GM18873 (cell line): Measurements from ENCODE around the gene ACVR1B.
A peak's percentile ranks its signal among the peaks of the same experiment; 100 is the strongest.

Experiments
- ATAC-seq: cut with Tn5 transposase; IDR thresholded peaks from one replicate; pipeline ENCODE4 v1.9.1; 2021; ENCODE audit warnings: mild to moderate bottlenecking, moderate library complexity, moderate number of reproducible peaks; ENCODE audit not compliant: unreplicated experiment, low FRiP score

The ACVR1B gene

GRCh38 chr12:52003016-52003550 lies 51.6 kb downstream of the ACVR1B start:
- no peak for ATAC-seq

GRCh38 chr12:52003591-52003990 lies 52.1 kb downstream of the ACVR1B start:
- ATAC-seq, result no peak

GRCh38 chr12:52004042-52004648 lies 52.6 kb downstream of the ACVR1B start:
- no peak for ATAC-seq

GRCh38 chr12:52005218-52005902 lies 53.9 kb downstream of the ACVR1B start:
- no peak for ATAC-seq

GRCh38 chr12:52005903-52006703 lies 54.6 kb downstream of the ACVR1B start:
- ATAC-seq, result peak; percentile 58

DNA sequence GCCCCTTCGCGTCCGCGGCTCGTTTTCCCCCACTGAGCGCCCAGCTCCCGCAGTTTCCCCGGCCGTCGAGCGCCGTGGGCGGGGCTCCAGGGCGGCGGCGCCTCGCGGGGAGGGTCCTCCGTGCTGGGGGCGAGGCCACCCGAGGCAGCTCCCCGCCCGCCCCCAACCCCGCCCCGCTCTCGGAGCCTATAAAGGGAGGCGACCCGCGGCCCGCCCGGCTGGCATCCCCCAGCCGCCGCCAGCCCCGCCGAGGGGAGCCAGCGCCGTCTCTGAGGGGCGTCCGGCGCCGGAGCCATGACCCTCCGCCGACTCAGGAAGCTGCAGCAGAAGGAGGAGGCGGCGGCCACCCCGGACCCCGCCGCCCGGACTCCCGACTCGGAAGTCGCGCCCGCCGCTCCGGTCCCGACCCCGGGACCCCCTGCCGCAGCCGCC lies 55.2 kb downstream of the ACVR1B start, which contains the start of gene TAMALIN:
TAMALIN (plus strand) TSS at position 221 of the 432 bp plus-strand sequence; CDS start at position 295, 74 bp downstream.
- ATAC-seq, result no peak

DNA sequence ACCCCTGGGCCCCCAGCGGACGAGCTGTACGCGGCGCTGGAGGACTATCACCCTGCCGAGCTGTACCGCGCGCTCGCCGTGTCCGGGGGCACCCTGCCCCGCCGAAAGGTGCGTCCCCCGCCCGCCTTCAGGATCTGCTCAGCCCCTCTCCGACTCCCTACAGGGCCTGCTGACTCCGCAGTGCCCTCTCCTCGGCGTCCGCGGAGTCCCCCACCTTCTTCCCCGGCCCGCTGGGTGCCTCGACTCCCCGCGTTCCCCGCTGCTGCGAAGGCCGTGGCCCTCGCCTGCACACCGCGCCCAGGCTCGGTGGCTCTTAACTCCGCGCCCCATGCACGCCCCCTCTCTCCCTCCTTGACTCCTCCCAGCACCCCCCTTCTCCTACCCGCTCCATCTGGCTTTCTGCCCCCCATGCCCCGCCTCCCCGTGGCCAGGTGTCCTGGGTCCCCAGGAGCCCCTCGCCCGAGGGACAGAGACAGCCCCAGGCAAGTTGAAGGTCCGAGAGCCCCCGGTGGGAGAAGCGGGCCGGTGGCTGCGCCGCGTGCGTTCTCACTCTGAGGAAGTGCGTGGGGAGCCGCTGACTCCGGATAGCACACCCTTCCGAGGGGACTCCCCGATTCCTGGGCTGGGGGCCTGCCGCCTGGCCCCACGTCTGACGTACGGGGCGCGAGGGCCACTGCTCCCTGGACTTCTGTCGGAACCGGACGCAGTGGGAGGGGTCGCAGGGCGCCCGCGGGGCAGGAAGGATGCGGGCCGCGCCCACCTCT lies 55.8 kb downstream of the ACVR1B start:
- ATAC-seq, result no peak

- no peak for ATAC-seq
Measured at GRCh38 chr12:52007982-52008510, 56.5 kb downstream of the ACVR1B start.

- no peak for ATAC-seq
Measured at GRCh38 chr12:52009081-52009751, 57.7 kb downstream of the ACVR1B start.

- no peak for ATAC-seq
Measured at GRCh38 chr12:52010152-52010622, 58.7 kb downstream of the ACVR1B start.

- no peak for ATAC-seq
Measured at GRCh38 chr12:52010692-52011601, 59.4 kb downstream of the ACVR1B start.

DNA sequence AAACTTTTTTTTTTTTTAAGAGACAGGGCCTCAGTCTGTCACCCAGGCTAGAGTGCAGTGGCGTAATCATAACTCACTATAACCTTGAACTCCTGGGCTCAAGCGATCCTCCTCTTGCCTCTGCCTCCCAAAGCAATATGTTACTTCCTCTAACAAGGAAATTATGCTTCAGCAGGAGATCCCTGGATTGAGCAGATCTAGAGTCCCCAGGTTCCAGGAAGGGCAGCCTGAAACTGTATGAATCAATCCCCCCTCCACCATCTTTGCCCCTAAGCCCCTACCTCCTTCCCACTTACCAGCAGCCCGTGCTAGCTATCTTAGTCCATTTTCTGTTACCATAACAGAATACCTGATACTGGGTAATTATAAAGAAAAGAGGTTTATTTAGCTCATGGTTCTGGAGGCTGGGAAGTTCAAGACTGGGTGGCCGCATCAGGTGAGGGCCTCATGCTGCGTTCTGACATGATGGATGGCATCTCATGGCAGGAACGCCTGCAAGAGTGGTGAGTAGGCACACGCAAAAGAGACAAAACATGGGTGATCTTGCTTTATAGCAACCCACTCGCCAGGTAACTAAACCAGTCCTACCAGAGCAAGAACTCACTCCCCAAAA lies 60.2 kb downstream of the ACVR1B start:
- no peak for ATAC-seq

DNA sequence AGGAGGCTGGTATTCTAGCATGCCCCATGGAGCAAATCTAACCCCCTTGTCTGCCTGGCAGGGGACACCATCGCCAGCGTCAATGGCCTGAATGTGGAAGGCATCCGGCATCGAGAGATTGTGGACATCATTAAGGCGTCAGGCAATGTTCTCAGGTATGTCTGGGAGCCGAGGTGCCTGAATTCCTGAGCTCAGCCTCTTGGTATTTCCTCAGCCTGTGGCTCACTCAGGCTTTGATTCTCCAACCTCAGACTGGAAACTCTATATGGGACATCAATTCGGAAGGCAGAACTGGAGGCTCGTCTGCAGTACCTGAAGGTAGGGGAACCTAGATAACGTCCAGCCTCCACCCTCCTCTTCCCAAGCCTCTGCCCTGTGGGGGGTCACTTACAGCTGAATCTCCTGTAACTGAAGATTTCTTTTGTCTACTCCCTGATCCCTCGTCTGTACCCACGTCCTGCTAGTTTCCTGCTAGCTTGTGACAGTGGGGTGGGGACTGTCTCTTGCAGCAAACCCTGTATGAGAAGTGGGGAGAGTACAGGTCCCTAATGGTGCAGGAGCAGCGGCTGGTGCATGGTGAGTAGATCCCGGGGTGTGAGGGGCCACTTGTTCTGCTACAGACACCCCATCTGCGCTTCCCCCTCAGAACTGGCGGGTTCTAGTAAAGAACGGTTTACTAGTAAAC lies 62.3 kb downstream of the ACVR1B start:
- ATAC-seq, result no peak

DNA sequence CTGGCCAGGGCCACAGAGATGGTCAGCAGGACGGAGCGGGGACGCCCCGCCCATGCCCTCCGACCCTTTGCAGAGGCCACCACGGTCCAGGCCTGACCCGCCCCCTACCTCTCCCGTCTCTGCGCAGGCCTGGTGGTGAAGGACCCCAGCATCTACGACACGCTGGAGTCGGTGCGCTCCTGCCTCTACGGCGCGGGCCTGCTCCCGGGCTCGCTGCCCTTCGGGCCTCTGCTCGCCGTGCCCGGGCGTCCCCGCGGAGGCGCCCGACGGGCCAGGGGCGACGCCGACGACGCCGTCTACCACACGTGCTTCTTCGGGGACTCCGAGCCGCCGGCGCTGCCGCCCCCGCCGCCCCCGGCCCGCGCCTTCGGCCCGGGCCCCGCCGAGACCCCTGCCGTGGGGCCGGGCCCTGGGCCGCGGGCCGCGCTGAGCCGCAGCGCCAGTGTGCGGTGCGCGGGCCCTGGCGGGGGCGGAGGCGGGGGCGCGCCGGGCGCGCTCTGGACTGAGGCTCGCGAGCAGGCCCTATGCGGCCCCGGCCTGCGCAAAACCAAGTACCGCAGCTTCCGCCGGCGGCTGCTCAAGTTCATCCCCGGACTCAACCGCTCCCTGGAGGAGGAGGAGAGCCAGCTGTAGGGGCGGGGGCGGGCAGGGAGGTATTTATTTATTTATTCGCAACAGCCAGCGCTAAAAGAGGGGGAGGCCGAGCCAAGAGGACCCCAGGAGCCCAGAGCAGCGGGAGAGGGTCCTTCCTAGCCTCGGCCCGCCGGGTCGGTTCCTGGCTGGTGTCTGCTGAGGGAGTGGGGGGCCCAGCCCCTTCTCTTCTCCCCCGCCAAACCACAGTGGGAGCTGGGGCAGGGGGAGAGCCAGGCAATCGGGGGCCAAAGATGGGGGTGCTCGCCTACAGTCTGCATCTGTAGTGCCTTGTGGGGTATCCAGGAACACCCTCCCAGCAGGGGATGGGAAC lies 63.4 kb downstream of the ACVR1B start:
- no peak for ATAC-seq

DNA sequence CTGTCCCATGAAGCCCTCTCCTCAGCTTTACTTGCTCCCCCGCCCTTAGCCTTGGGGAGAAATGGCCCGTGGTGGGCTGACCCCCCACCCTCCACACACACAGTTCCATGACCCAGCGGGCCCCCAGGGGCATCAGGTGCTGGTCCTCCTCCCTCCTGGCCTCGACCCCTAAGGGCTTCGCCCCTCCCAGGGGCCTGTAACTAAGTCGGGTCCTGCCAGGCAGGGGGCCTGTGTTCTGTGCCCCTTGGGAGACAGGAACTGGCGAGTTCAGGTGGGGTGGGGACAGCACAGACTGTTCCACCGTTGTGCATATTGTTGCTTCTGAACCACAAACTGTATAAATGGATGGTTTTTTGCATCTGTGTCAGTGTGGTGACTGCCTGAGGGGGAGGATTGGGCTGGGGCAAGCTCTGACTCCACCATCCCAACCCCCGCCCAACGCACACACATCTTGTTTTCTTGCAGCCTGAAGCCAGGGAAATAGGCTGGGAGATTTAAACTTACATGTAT lies 64.1 kb downstream of the ACVR1B start:
- no peak for ATAC-seq
